HuH-7 (cell line): Measurements from ENCODE around the gene HIF1AN.
"Not testable (repeated sequence)": the region's sequence is repeated elsewhere in the genome, so short reads cannot be mapped to it uniquely, and the experiment has no call there.

ENCODE experiments used
- DNase-seq: peaks from one replicate; pipeline ENCODE4 v3.0.0; 2011; ENCODE audit warnings: low spot score

HIF1AN gene

GRCh38 chr10:100567249-100567648 lies 31.5 kb downstream of the HIF1AN start:
- no peak for DNase-seq

DNA sequence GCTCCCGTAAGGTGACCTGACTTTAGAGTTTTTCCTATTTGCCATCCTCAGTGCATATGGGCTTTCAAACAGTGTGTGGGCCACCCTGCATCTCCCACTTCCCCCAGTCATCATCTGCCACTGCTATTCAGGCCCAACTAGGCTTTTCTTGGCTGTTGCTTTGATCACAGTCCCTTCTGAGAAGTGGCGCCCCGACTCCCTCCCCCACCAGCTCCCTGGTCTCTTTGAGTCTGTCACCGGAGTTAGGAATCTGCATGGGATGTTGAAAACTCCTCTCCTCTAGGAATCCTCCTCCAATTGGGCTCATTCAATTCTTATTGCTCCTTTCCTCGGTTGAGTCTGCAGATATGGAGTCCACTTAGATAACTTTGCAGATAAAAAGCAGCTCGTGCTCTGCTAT lies 32.1 kb downstream of the HIF1AN start:
- DNase-seq: no peak

DNA sequence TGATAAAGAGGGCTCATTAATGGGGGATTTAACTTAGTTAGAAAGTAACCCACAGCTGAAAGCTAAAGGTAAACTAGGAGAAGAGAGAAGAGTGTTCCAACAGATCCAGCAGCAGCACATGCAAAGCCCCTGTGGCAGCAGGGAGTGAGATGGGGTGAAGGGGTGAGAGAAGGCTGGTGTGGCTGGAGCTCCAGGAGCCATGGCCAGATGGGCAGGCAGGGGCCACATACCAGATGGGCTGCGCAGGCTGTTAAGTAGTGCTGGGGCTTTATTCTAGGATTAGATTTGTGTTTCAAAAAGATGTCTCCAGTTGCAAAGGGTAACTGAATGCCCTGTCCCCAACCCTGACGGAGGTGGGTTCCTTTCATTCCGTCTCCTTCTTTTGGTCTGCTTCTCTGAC lies 33.2 kb downstream of the HIF1AN start:
- no peak for DNase-seq

- no peak for DNase-seq
Measured at GRCh38 chr10:100569687-100570481, 34.1 kb downstream of the HIF1AN start.

GRCh38 chr10:100570506-100570905 lies 34.8 kb downstream of the HIF1AN start:
- DNase-seq: no peak

DNA sequence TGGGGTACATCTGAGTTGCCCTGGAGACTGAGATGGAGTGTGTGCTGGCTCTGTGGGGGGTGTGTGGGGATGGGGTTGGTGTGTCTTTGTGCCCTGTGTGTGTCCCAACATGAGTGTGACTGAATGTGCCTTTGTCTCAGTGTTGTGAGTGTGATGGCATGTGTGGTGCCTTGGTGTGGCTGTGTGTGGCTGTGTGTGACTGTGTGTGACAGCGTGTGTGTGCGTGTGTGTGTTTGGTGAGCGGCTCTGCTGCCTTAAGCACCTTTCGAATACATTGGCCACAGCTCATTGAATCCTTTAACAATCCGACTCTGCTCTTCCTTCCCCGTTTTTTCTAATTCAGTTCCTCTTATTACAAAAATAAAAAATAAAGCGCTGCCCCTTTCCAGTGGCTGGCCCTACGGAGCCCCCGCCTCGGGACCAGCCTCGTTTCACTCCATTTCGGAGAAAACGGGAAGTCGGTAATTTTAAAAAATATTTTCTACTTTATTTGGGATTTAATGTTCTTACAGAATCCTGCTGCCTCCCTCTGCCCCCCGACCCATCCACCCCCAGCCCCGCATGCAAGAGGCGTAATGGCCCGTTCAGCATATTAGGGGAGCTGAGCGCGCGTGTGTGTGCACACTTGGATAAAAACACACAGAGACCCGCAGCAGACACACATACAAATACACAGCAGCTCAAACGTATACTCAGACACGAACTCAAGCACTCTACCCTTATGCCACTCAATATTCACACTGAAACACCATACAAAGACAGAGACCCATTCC lies 35.5 kb downstream of the HIF1AN start:
- no peak for DNase-seq

DNA sequence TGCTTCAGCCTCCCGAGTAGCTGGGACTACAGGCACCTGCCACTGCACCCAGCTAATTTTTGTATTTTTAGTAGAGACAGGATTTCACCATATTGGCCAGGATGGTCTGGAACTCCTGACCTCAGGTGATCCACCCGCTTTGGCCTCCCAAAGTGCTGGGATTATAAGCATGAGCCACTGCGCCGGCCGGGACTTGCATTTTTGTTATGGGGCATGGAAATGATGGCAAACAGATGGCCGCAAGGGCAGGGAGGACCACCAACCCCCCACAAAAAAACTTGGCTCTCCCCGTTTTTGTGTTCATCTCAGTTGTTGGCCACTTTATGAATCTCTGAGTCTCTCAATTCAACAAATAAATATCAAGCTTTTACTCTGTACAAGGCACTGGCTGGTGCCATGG lies 39.4 kb downstream of the HIF1AN start:
- DNase-seq: not testable (repeated sequence)

DNA sequence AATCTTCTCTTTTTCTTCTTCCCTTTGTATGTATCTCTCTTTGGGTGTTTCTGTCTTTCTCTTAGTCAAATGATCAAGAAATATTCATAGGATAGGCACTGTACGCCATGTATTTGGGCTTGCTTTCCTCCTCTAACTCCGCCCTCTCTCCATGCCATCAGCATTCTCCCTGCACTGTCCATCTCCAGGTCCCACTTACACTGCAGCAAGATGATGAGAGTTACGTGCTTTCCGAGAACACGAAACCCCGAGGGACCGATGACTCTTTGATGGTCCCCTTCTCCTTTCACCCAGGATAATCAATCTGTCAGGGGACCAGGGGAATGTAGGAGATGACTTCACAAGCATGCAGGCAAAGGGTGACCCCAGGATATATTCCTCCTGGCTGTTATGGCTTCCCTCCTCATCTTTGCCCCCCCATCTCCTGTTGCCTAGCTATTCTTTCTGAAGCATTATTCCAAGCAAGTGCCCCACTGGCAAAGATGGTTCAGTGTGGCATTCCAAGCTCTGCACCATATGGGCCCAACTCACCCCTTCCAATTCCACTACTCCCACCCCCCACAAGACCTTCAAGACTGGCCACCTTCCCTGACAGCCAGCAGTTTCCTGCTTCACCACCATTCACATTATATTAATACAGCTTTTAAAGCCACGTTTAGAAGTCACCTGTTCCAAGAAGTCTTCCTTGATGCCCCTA lies 40.0 kb downstream of the HIF1AN start:
- no peak for DNase-seq

DNA sequence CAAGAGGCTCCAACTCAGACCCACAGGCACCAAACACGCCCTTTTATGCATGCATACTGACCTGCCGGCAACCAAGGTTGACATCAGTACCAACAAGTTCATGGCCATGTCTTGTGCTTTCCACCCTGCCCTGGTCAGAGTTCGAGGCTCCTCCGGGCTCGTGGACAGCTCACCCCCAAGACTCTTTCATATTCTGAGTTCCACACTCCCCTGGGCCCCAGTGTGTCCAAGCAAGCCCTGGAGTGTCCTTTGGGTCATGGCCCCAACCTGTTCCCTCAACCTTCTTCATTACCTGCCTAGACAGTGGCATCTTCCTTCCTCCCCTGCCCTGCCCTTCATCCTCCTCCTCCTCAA lies 40.5 kb downstream of the HIF1AN start:
- no peak for DNase-seq

- no peak for DNase-seq
Measured at GRCh38 chr10:100579261-100580090, 43.7 kb downstream of the HIF1AN start.

GRCh38 chr10:100586959-100587358 lies 51.2 kb downstream of the HIF1AN start:
- no peak for DNase-seq

- no peak for DNase-seq
Measured at GRCh38 chr10:100598166-100598565, 62.4 kb downstream of the HIF1AN start.

GRCh38 chr10:100600218-100600617 lies 64.5 kb downstream of the HIF1AN start:
- DNase-seq: no peak

- DNase-seq: no peak
Measured at GRCh38 chr10:100607439-100607838, 71.7 kb downstream of the HIF1AN start.
